ENCODE data around the gene IFT80. TPM values are rescaled to one million over a fixed set of nuclear protein-coding genes. Genes with fewer than 3 reads are reported as not detected.

Gene IFT80
- total RNA-seq, 4 donors from 2014 or later = 5.5 to 11.9 (median 9.7) TPM

GRCh38 chr3:160440687-160441086, 41.7 kb upstream of the IFT80 start:
- H3K27me3 ChIP-seq = no peaks in the 10 kb centered on the region
- no peaks in the 10 kb centered on the region for H3K4me1 ChIP-seq
- DNase-seq (ENCODE audit: extremely low spot score) = no peak
- 96% methylated on average over 7 of the region's 7 CpGs for WGBS
- H3K27ac ChIP-seq (replicated peaks in 1 of 4) = no peak overlapping the region
- no peak for TF ChIP-seq POLR2A (IDR thresholded peaks at IDR 0.05; ENCODE audit: low read depth)
- TF ChIP-seq CTCF (IDR thresholded peaks at IDR 0.05) = no peak
- TF ChIP-seq EP300 (IDR thresholded peaks at IDR 0.05) = no peak
- TF ChIP-seq POLR2AphosphoS5 (IDR thresholded peaks at IDR 0.05) = no peak
- H3K36me3 ChIP-seq = no peaks in the 10 kb centered on the region
- no peaks in the 10 kb centered on the region for H3K9me3 ChIP-seq
- H3K4me3 ChIP-seq = no peak overlapping the region
- intact Hi-C loops (cut with DNase I) = no loop called here

- H3K27me3 ChIP-seq = no peaks in the 10 kb centered on the region
- DNase-seq (ENCODE audit: extremely low spot score) = no peak
- peaks cover 3 to 24% (median 18%) of the 10 kb centered on the region in 4 donors for H3K36me3 ChIP-seq
- WGBS = 87% methylated on average over 5 of the region's 5 CpGs
- no peak overlapping the region for H3K27ac ChIP-seq (replicated peaks in 1 of 4)
- H3K4me3 ChIP-seq = no peak overlapping the region
- intact Hi-C loops (cut with DNase I) = no loop called here
- no peak for TF ChIP-seq EP300 (IDR thresholded peaks at IDR 0.05)
- TF ChIP-seq POLR2A (IDR thresholded peaks at IDR 0.05; ENCODE audit: low read depth) = no peak
- TF ChIP-seq POLR2AphosphoS5 (IDR thresholded peaks at IDR 0.05) = no peak
- TF ChIP-seq CTCF (IDR thresholded peaks at IDR 0.05) = no peak
- H3K9me3 ChIP-seq = no peaks in the 10 kb centered on the region
- H3K4me1 ChIP-seq = no peaks in the 10 kb centered on the region
Observed at GRCh38 chr3:160437083-160437455, 38.0 kb upstream of the IFT80 start.

GRCh38 chr3:160435747-160436146, 36.7 kb upstream of the IFT80 start:
- Histone ChIP-seq H3K36me3 (peaks cover 14 to 37% (median 24%) of the 10 kb centered on the region in 4 donors), H3K27ac (replicated peaks in 1 of 4) (no peak overlapping the region), H3K4me1 (no peaks in the 10 kb centered on the region), H3K9me3 (no peaks in the 10 kb centered on the region), H3K4me3 (no peak overlapping the region), H3K27me3 (no peaks in the 10 kb centered on the region)
- intact Hi-C loops (cut with DNase I) = no loop called here
- no peak for DNase-seq (ENCODE audit: extremely low spot score)
- 96% methylated on average over 1 of the region's 1 CpG for WGBS
- no peak for TF ChIP-seq POLR2AphosphoS5 (IDR thresholded peaks at IDR 0.05)

GRCh38 chr3:160435095-160435494, 36.1 kb upstream of the IFT80 start:
- no peak overlapping the region for H3K4me3 ChIP-seq
- intact Hi-C loops (cut with DNase I) = no loop called here
- H3K27ac ChIP-seq (replicated peaks in 1 of 4) = no peak overlapping the region
- H3K36me3 ChIP-seq = peaks cover 14 to 44% (median 27%) of the 10 kb centered on the region in 4 donors
- H3K4me1 ChIP-seq = no peaks in the 10 kb centered on the region
- WGBS = 93% methylated on average over 2 of the region's 2 CpGs
- no peak for DNase-seq (ENCODE audit: extremely low spot score)
- no peaks in the 10 kb centered on the region for H3K9me3 ChIP-seq
- TF ChIP-seq POLR2AphosphoS5 (IDR thresholded peaks at IDR 0.05) = no peak
- TF ChIP-seq EP300 (IDR thresholded peaks at IDR 0.05) = no peak
- H3K27me3 ChIP-seq = no peaks in the 10 kb centered on the region

GRCh38 chr3:160434071-160434470, 35.0 kb upstream of the IFT80 start:
- DNase-seq (ENCODE audit: extremely low spot score) = no peak
- no peaks in the 10 kb centered on the region for H3K9me3 ChIP-seq
- no peaks in the 10 kb centered on the region for H3K27me3 ChIP-seq
- H3K4me3 ChIP-seq = no peak overlapping the region
- no peaks in the 10 kb centered on the region for H3K4me1 ChIP-seq
- TF ChIP-seq POLR2AphosphoS5 (IDR thresholded peaks at IDR 0.05) (no peak), CTCF (IDR thresholded peaks at IDR 0.05) (no peak), EP300 (IDR thresholded peaks at IDR 0.05) (no peak), POLR2A (IDR thresholded peaks at IDR 0.05; ENCODE audit: low read depth) (no peak)
- 63% methylated on average over 2 of the region's 2 CpGs for WGBS
- no peak overlapping the region for H3K27ac ChIP-seq (replicated peaks in 1 of 4)
- peaks cover 14 to 54% (median 33%) of the 10 kb centered on the region in 4 donors for H3K36me3 ChIP-seq
- intact Hi-C loops (cut with DNase I) = no loop called here

GRCh38 chr3:160427832-160428424, 28.9 kb upstream of the IFT80 start:
- intact Hi-C loops (cut with DNase I) = no loop called here
- no peaks in the 10 kb centered on the region for H3K9me3 ChIP-seq
- no peaks in the 10 kb centered on the region for H3K27me3 ChIP-seq
- no peak overlapping the region for H3K27ac ChIP-seq (replicated peaks in 1 of 4)
- DNase-seq (ENCODE audit: extremely low spot score) = no peak
- TF ChIP-seq POLR2A (IDR thresholded peaks at IDR 0.05; ENCODE audit: low read depth) = no peak
- peaks cover 12 to 95% (median 55%) of the 10 kb centered on the region in 4 donors for H3K36me3 ChIP-seq
- H3K4me3 ChIP-seq = no peak overlapping the region
- no peaks in the 10 kb centered on the region for H3K4me1 ChIP-seq
- 87% methylated on average over 11 of the region's 11 CpGs for WGBS
